HG03520 (cell line): Measurements from ENCODE around the gene NFATC4.
"Not testable (repeated sequence)": the region's sequence is repeated elsewhere in the genome, so short reads cannot be mapped to it uniquely, and the experiment has no call there.

Source experiments
- ATAC-seq: cut with Tn5 transposase; IDR thresholded peaks from one replicate; pipeline ENCODE4 v1.9.1; 2021; ENCODE audit warnings: mild to moderate bottlenecking, moderate library complexity; ENCODE audit not compliant: unreplicated experiment

Gene NFATC4

DNA sequence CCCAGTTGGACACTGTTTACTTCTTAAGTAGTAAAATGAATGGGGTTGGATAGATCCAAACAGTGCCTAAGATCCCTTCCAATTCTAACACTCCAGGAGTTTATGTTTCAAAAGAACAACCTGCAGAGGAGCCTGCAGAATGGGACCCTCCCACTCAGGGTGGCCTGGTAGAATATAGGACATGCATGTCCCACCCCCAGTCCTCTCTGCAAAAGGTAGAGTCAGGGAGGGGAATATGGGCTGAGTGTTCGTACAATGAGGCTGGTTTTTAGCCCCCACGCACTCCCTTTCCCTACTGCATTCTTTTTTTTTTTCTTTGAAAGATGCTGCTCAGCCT, 19.0 kb downstream of the NFATC4 start:
- no peak for ATAC-seq

DNA sequence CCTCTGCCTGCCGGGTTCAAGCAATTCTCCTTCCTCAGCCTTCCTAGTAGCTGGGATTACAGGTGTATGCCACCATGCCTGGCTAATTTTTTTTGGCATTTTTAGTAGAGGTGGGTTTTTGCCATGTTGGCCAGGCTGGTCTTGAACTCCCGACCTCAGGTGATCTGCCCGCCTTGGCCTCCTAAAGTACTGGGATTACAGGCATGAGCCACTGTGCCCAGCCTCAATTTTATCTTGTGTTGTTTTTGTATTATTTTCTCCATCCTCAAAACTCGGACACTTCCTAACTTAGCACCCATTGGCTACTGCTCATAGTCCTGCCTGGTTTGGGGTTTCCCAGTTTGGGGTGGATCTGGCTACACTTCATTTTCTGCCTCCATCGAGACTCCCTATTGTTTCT, 19.6 kb downstream of the NFATC4 start:
- not testable (repeated sequence) for ATAC-seq

DNA sequence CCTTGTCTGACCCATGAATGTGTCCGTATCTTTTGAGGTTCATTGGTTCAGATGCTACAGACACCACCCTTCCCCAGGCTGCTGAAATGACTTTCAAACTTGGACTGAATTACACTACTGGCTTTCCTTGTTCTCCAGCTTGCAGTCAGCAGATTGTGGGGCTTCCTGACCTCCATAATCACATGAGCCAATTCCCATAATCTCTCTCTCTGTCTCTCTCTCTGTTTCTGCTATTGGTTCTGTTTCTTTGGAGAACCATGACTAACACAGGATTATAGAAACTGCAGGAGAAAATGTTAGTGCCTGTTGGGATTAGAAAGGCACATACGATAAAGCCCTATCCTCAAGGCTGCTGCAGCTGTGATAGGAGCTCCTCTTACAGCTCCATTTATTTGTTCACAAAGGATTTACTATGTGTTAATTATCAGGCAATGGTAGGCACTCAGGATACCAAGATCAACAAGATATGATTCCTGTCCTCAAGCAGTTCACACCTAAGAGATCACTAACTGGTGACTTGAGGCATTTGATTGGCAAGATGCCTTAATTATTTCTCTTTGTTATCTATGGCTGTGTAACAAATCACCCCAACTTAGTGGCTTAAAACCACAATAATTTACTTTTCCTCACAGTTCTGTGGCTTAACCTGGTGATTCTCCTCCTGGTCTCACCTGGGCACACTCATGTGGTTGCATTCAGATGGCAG, 20.6 kb downstream of the NFATC4 start:
- ATAC-seq, result no peak

DNA sequence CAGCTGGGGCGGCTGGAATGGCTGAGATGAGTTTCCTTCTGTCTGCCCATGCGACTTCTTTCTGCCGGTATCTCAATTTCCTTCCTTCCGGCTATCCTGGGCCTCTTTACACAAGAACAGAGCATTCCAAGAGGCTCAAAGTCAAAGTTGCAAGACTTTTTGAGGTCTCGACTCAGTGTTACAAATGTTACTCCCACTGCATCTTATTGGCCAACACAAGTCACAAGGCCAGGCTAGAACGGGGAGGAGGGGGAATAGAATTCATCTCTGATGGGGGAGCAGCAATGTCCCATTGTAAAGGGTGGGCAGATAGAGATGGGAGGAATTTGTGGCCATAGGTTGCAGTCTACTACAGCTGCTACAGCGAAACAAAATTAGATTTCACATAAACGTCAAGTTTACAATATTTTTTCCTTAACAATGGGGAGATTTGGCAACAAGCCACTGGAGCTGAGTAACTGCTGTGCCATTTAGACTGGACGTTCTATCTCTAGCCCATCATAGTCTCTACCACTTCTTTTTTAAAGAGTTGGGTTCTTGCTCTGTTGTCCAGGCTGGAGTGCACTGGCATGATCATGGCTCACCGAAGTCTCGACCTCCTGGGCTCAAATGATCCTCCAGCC, 21.4 kb downstream of the NFATC4 start:
- ATAC-seq, result no peak

DNA sequence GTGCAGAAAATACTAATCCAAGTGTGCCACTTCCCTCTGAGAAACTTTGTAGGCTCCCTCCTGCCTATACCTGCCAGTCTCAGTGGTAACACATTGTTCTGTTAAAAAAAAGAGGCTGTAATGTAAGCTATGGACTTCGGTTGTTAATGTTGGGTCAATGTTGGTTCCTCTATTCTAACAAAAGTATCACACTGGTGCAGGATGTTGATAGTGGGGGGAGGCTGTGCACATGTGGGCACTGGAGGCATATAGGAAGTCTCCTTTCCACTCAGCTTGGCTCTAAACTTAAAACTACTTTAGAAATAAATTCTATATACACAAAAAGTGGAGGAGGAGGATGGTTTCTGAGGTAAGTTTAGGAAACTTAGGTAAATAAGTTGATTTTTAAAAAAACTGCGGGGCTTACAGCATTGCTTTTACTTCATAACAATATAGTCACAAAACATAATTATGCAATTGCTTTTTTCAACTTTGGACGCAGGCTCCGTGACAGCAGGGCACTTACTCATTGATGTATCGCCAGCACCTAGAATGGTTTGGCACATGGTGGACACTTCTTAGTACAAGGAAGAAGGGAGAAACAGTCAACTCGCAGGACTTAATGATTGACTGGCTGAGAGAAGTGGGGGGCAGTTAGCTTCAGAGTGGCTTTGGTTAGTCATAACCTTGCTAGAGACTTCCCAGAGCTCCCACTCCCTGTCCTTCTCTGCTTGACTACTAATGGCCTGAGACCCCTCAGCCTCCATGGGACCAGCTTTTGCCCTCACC, 22.9 kb downstream of the NFATC4 start:
- ATAC-seq, result no peak

DNA sequence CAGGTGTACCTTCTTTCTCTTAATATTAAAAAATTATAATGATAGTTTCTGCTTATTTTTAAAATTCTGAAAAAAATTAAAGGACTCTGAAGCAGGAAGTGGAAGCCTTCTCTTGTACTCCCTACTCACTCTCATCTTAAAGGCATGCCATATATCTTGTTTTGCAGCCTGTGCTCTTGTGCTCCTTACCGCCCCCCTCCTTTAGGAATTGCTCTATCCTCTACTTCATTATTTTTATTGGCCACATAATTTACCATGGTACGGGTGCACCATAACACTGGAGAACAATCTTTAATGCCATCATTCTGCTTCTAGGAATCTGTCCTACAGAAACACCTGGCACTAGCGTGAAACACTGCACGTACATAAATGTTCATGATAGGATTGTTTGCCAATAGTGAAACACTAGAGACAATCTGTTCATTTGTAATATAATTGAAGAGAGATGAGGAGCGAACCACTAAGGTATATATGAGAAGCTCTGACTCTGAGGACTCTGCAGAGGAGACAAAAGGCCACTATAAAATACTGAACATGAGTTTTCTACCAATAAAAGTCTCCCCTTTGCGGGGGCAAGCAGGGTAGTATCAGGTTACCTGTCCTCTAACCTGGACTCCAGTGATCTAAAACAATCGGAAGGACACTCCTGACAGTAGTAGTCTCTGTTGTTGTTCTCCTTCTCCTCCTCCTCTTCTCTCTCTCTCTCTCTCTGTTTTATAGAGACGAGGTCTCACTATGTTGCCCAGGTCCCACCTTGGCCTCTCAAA, 24.5 kb downstream of the NFATC4 start:
- ATAC-seq, result no peak

DNA sequence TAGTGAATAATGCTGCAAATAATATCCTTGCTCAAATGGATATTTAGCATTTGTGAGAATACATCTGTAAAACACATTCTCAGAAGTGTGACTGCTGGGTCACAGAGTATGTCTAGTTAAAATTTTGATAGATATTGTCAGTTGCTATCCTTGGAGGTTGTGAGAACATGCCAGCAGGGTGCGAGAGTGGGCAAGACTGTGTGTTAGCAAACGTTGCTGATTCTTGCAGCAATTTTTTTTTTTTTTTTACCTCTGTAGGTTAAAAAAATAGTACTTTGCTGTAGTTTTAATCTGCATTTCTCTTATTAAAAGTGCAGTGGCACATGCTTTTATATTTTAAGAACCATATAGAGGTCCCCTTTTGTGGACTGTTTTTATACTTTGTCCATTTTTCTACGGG, 26.3 kb downstream of the NFATC4 start:
- no peak for ATAC-seq

DNA sequence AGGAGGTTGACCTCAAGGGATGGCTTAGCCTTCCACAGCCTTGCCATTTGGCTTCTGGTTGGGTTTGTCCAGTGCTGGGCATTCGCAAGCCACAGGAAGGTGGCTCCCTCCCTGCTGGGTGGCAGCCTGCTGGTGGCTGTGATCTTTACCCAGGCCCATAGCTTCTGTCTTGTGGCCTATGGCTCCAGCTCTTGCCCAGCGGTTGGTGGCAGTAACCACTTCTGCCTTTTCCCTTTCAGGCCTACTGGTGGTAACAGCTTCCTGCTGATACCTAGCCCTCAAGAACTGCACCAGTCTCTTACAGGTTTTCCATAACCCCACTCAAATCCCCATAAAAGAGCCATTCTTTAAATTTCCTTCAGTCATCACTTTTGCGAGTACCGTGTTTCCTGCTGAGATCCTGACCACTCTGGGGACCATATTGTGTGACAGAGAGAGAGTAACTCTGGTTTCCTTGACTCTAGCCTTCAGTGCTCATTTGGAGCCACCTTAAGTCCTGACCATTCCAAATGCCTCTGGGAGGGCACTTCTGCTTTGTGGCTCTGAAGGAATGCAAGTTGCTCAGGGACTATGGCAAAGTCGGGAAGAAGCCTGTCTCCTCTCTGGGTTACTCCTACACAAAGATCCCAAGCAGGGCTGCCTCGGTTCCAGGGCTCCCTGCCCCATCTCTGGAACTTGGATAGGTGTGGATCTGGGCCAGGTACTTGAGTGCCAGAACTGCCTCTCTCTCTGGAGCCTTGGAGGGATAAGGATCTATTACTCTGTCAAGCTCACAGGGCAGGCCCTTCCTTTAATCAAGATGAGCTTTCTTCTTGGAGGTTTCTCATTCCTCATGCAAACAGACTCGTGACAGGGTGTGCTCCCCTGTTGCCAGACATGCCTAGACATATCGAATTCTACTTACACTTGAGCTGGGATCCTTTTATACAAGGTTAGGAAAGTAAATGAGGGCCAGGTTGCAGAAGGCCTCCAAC, 27.9 kb downstream of the NFATC4 start:
- ATAC-seq, result no peak

DNA sequence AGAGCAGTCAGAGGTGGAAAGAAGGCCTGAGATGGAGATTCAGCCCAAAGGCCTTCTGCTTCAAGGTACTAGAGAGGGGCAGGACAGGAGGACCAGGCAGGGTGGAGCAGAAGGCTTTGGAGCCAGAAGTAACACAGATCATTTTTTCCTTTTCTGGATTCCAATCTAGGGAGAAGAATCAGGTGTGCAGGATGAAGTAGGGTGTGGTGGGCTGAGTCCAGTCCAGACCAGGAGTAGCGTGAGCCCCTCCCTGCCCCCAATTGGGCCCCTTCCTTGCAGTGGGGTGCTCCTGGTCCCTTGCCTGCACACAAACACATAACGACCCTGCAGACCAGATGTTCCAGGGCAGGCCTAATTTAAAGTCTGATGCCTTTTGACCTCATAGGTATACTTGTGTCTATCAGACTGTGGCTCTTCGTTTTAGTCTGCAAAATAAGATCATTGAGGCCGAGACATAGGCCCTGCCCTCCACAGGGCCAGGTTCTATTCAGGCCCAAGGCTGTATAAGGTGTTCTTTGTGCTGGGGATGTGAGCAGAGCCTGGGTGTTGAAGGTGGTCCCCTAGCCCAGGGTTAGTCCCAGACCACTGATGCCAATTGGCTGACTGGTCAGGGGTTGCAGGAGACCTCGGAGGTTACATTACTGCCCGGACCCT, 29.8 kb downstream of the NFATC4 start:
- no peak for ATAC-seq

DNA sequence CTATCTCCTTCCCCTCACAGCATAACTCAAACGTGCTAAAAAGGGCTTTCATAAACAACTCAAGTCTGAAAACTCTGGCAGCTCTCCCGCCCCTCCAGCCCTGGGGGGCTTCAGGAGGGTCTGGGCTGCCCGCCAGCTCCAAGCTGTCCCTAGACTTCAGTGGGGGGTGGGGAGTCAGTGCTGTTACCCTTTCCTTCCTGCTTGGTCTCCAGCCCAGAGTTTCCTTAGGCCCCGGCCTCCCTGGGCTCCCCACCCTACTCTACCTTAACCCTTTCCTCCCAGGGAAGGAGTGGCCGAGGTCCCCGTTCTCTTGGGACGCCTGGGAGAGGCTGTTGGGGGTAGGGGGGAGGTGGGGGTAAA, 30.3 kb downstream of the NFATC4 start:
- ATAC-seq, result no peak

DNA sequence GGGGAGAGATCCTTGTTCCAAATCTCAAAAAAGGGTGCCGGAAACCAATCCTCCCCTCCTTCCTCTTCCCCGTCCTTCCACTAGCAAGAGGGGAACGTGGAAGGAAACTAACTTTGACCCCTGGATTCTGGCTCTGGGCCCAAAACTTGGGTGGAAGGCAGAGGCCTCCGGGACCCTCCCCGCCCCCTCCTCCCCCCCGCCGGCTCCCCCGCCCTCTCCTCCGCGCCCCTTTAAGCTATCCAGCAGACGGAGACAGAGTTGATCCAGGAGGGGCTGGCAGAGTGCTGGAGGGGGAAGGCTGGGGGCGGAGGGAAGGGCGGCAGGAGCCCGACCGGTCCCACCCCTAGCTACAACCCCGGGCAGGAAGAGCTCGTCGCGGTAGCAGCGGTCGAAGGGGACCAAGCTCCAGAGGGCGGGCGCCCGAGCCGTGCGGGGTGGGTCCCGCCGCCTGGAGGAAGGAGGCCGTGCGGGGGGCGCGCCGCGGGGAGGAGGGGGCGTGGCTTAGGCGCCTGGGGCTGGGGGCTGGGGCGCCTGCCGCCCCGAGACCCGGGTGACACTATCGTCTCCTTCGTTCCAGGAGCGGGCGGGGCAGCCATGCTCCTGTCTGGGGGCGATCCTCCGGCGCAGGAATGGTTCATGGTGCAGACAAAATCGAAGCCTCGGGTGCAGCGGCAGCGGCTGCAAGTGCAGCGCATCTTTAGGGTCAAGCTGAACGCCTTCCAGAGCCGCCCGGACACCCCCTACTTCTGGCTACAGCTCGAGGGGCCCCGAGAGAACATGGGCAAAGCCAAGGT, 30.9 kb downstream of the NFATC4 start, which contains the start of gene NYNRIN:
Gene NYNRIN (plus strand): TSS at position 351 of the 794 bp plus-strand sequence. CDS start 244 bp downstream, at position 595.
- no peak for ATAC-seq

DNA sequence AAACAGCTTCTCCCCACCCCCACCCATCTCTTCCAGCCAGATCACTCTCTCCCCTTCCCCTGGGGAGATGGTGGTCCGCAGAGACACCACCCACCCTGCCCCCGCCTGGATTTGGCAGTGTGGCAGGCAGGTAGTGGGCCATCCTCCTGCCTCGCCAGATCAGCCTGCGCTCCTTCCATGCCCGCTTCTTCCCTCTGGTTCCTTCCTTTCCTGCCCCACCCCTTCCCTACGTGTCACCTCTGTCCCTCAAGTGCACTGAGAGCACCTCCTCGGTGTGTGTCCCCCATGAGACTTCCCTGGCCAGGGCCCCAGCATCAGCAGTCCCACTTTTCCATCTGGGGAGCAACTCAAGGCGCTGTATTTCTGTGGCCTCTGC, 31.5 kb downstream of the NFATC4 start:
- no peak for ATAC-seq

DNA sequence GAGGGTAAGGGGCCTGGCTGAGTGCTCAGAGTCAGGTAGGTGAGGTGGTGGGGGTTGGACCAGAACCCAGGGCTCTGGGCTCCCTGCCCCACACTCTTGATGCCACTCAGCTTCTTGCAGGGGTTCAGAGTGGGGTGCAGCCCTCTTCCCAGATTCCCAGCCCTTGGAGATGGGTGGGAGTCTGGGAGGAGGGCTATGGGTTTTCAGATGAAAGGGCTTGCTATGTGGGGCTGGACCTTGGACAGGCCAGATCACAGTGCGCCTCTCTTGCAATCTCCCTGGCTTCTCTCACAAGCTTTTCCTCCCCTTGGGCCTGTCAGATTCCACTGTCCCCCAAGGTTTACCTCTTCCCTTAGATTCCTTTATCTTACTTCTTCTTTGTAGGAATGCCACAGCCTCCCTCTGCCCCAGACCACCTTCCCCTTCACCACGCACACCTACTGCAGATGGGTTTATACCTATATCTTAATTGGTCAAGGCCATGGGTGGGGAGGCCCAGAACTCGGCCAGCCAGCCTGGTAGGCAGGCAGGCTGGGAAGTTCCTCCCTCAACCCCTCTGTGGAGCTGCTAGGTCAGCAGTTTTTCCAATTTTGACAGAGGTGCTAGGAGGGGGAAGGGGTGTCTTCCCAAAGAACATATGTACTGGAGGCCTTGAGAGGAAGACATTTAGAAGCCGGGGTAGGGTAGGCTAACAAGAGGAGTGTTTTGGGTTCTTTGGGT, 32.2 kb downstream of the NFATC4 start:
- ATAC-seq, result no peak

DNA sequence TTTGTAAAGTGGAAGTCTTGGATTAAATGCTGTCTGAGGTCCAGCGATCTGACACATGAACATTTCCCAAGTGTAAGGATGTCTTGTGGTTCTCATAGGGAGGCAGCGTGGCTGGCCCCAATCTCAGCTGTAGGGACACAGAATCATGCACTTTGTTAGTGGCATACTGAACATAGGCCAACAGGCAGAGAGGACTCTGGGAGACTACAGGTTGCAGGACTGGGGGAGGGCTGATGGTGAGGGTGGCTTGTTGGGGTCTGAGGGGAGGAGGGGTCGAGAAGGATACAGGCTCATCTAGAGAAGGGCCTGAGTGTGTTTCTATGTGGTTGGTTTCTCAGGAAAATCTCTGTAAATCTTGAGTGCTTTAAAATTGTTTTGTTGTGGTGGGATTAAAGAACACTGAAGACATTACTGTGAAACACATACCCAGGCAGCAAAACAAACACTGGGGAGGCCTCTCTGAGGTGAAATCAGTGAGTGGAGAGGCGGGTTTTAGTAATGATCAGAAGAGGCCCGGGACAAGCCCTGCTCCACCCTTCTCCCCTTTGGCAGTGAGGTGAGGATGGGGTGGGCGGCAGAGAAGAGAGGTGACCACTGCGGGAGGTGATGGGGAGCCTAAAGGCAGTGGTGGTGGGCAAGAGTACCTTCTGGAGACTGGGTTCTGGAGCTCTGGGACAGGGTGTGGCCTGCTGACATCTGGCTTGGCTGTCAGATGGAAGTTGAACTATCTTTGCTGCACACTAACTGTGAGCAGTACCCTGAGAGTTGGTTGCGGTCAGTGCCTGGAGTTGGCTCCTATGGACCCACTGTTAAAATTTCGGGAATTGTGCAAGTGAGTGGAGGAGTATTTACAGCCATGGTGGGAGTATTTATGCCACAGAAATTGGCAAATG, 34.1 kb downstream of the NFATC4 start:
- ATAC-seq, result no peak

DNA sequence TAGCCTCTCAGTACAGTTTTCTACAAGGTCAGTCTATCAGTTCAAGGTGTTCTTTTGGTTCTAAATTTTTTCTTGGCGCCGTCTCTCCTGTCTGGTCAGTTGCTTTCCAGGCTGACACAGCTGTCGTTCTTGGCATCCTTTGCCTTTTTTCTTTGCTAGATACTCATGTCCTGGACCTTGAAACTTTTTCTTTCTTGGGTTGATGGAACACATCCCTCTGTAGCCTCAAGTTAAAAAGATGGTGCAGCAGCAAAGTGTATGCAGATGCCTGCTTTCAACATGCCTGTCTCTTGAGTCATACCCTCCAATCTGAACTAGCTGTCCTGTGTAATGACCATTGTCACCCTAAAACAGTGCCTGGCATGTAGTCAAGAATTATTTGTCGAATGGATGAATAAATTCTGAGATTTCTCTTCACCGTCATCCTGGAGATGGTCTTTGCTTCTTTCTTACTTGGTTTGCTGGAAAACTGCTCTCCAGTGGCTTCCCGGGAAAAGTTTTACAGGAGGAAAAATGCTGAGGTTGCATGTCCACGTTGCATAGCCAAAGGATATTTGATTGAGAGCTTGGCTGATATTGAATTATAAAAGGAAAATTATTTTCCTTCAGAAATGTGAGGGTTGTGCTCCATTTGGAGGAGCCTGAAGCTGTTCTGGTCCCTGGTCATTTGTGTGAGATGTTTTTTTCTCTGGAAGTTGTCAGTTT, 35.5 kb downstream of the NFATC4 start:
- ATAC-seq, result no peak

DNA sequence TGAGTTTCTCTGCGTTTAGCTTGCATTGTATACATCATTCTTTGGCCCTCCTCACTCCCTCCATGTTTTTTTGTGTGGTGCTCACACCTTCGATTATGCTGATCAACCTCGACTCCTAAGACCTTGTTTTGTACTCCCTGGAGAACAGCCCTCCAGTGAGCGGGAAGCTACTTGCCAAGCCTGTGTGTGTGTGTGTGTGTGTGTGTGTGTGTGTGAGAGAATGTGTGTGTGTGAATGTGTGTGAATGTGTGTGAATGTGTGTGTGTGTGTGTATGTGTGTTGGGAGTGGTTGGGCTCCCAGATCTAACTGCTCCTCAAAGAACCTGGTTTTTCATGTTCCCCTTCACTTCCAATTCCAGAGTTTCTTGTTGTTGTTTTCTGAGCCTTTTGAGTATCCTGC, 36.8 kb downstream of the NFATC4 start:
- no peak for ATAC-seq

DNA sequence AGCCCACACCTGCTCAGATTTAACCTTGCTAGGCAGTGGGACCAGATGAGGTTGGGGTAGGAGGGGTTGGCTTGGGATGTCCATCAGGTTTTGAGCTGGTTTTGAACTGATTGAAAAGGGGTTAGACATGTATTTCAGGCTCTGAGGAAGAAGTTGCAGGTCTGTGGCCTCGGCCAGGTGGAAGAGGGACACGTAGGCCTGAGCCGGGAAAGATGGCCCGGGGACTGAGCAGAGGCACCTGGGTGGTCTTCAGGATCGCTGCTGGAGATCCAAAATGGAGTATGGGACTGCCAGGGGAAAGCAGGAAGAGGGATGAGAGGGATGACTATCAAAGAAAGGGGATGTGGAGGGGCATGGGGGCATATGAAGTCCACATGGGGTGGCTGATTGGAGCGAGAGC, 38.4 kb downstream of the NFATC4 start:
- no peak for ATAC-seq
